ENCODE measurements around the gene PHF2. TPM values are rescaled to one million over a fixed set of nuclear protein-coding genes. Genes with fewer than 3 reads are reported as not detected.

PHF2 gene
- polyA plus RNA-seq, 3 donors: 34.8 to 43.0 (median 40.4) TPM

- no peak for DNase-seq (ENCODE audit: extremely low read depth in 1 of 11, low read depth in 9 of 11, low spot score in 4 of 11)
These were observed 19.5 kb downstream of the PHF2 start for GRCh38 chr9:93595861-93596365.

GRCh38 chr9:93596399-93596798, 20.0 kb downstream of the PHF2 start:
- no peak for DNase-seq (ENCODE audit: extremely low read depth in 1 of 11, low read depth in 9 of 11, low spot score in 4 of 11)

- no peak for DNase-seq (ENCODE audit: extremely low read depth in 1 of 11, low read depth in 9 of 11, low spot score in 4 of 11)
These were observed 20.8 kb downstream of the PHF2 start for GRCh38 chr9:93597142-93597706.

GRCh38 chr9:93597871-93598646, 21.7 kb downstream of the PHF2 start:
- DNase-seq (ENCODE audit: extremely low read depth in 1 of 11, low read depth in 9 of 11, low spot score in 4 of 11): no peak

- no peak for DNase-seq (ENCODE audit: extremely low read depth in 1 of 11, low read depth in 9 of 11, low spot score in 4 of 11)
These were observed 22.4 kb downstream of the PHF2 start for GRCh38 chr9:93598647-93599241.

- DNase-seq (ENCODE audit: extremely low read depth in 1 of 11, low read depth in 9 of 11, low spot score in 4 of 11): no peak
These were observed 23.4 kb downstream of the PHF2 start for GRCh38 chr9:93599571-93600403.

GRCh38 chr9:93600504-93600903, 24.1 kb downstream of the PHF2 start:
- DNase-seq (ENCODE audit: extremely low read depth in 1 of 11, low read depth in 9 of 11, low spot score in 4 of 11): no peak

GRCh38 chr9:93601063-93601462, 24.7 kb downstream of the PHF2 start:
- no peak for DNase-seq (ENCODE audit: extremely low read depth in 1 of 11, low read depth in 9 of 11, low spot score in 4 of 11)

GRCh38 chr9:93601666-93602065, 25.3 kb downstream of the PHF2 start:
- DNase-seq (ENCODE audit: extremely low read depth in 1 of 11, low read depth in 9 of 11, low spot score in 4 of 11): no peak

- no peak for DNase-seq (ENCODE audit: extremely low read depth in 1 of 11, low read depth in 9 of 11, low spot score in 4 of 11)
These were observed 26.6 kb downstream of the PHF2 start for GRCh38 chr9:93603011-93603410.

GRCh38 chr9:93603906-93604326, 27.5 kb downstream of the PHF2 start:
- DNase-seq (ENCODE audit: extremely low read depth in 1 of 11, low read depth in 9 of 11, low spot score in 4 of 11): no peak

GRCh38 chr9:93606187-93606586, 29.8 kb downstream of the PHF2 start:
- DNase-seq (ENCODE audit: extremely low read depth in 1 of 11, low read depth in 9 of 11, low spot score in 4 of 11): no peak

- no peak for DNase-seq (ENCODE audit: extremely low read depth in 1 of 11, low read depth in 9 of 11, low spot score in 4 of 11)
These were observed 33.8 kb downstream of the PHF2 start for GRCh38 chr9:93610206-93610605.

- no peak for DNase-seq (ENCODE audit: extremely low read depth in 1 of 11, low read depth in 9 of 11, low spot score in 4 of 11)
These were observed 35.8 kb downstream of the PHF2 start for GRCh38 chr9:93612052-93612795.

GRCh38 chr9:93612796-93613154, 36.4 kb downstream of the PHF2 start:
- DNase-seq (ENCODE audit: extremely low read depth in 1 of 11, low read depth in 9 of 11, low spot score in 4 of 11): no peak

GRCh38 chr9:93613174-93613573, 36.8 kb downstream of the PHF2 start:
- no peak for DNase-seq (ENCODE audit: extremely low read depth in 1 of 11, low read depth in 9 of 11, low spot score in 4 of 11)

- DNase-seq (ENCODE audit: extremely low read depth in 1 of 11, low read depth in 9 of 11, low spot score in 4 of 11): no peak
These were observed 37.4 kb downstream of the PHF2 start for GRCh38 chr9:93613791-93614190.

- no peak for DNase-seq (ENCODE audit: extremely low read depth in 1 of 11, low read depth in 9 of 11, low spot score in 4 of 11)
These were observed 38.6 kb downstream of the PHF2 start for GRCh38 chr9:93614830-93615468.

All from renal cortex interstitium (tissue), 11 donors.